ENCODE data around the gene NR3C2.

The NR3C2 gene

DNA sequence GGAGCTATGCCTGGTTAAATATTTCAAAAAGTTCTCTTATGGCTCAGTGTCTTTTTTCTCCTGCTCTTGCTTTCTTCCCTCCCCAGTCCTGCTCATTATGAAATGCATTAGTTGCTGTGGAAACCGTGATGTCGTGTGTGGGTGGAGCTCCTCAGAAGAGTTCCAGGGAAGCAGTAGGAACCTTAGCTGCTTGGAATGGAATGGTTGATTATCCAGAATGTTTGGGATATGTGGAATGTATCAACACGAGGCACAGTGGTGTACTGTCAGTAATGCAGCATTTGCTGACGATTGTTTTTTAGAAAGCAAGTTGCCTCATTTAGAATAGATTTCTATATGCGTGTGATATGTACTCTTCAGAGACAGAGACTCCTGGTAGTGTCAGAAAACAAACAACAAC, 377.1 kb downstream of the NR3C2 start:
- no peak for DNase-seq

DNA sequence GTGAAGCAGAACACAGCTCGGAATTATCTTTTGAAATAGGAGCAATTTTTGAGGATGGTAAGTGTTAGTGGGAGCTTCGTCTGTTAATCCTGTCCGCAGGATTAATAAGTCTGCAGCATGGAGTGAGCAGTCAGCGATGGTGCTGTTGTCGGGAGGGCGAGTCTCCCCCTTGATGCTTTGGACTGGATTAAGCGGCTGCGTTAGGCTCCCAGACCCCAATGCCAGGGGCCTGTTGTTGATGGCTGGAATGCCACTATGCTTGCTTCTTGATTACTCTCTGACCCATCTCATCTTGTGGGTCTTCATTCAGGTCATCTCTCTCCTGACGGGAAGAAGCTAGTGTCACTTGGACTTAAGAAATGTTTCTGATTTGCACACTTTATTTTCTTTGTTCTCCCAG, 377.8 kb downstream of the NR3C2 start:
- no peak for DNase-seq

DNA sequence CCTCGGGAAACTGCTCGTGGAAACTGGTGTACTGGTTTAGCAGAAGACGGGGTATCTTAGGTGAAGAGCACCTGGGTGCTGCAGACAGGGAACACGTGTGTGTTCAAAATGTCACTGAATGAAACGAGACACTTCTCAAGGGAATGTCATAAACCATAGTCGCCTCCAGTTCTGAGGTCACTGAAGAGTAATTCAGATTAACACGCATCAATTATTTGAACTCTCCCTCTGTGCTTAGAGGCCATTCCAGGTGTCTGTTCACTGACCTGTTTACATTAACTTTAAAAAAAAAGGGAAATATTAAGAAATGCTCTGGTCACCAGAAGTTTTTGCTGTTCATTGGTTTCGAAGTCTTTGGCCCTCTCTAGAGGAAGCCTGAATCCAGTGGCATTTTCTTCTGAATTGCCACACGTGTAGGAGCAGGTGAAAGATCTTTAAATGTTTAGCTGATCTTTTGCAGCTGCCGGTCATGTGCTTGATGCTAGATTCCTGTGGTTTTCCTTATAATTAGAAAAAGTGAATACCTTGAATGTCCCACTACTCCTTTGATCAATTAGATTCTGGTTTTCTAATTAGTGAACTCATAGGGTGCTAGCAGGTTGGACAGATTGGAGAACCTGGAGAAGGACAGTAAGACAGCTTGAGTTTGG, 379.8 kb downstream of the NR3C2 start:
- no peak for DNase-seq

DNA sequence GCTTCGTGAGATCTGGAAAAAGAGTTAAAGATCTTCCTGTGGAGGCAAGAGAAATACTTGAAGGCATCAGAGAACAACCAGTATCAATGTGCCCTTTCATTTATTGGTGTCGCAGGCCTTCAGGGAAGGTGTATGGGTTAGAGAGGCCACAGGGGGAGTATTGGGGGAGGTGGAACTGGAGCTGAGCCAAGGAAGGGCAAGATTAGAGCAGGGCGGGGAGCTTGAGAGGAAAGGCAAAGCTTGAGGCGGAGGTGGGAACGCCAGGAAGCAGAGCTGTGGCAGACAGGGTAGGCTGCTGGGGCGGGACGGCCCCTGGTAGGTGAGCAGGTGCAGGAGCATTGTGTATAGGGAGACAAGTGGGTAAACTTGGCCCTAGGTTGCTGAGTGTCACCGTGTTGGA, 380.4 kb downstream of the NR3C2 start:
- DNase-seq, result no peak

GRCh38 chr4:148061141-148061481, 381.1 kb downstream of the NR3C2 start:
- no peak for DNase-seq

GRCh38 chr4:148060264-148061140, 381.7 kb downstream of the NR3C2 start:
- peak; percentile 64 for DNase-seq

DNA sequence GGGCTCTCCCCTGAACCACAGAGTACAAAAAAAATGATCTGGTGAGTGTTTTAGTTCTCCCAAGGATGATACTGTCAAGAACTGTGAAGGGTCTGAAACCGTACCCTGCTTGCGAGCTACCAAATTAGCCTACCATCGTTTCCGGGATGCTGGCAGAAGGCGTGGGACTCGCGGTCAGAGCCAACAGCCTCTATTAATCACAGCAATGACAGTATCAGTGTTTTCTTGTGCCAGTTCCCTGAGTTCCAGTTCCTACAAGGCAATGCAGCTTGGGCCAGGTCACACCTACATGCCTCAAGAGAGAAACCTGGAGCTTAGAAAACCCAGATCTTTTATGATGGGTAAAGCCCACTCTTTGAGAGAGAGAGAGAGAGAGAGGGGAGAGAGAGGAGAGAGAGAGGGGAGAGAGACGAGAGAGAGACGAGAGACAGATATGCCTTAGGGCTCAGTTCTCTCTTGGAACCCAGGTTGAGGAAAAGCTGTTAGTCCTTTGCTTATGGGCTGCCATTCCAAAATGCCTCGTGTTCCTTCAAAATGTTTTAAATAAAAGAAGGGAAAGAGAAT, 382.5 kb downstream of the NR3C2 start:
- no peak for DNase-seq

- no peak for DNase-seq
These were observed 384.0 kb downstream of the NR3C2 start for GRCh38 chr4:148057984-148058859.

- DNase-seq, result no peak
These were observed 384.7 kb downstream of the NR3C2 start for GRCh38 chr4:148057516-148057915.

DNA sequence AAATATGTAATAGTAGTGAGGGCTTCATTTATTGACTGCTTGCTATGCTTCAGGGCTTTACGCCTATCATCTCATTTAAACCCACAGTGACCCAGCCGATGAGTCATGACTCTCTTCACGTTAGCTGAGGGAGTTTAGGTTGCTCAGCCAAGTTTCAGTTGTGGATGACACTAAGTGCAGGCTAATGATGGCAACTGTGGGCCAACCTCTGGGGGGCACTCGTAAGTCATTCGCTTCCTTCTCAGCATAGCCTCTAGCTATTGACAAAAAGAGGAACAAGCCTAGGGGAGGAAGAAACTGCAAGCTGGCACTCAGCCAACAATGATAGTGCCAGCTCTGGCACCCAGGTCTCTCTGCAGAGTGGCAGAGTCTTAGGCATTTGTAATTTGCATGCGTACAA, 385.3 kb downstream of the NR3C2 start:
- DNase-seq, result peak; percentile 33

- DNase-seq, result no peak
These were observed 386.4 kb downstream of the NR3C2 start for GRCh38 chr4:148055844-148056243.

DNA sequence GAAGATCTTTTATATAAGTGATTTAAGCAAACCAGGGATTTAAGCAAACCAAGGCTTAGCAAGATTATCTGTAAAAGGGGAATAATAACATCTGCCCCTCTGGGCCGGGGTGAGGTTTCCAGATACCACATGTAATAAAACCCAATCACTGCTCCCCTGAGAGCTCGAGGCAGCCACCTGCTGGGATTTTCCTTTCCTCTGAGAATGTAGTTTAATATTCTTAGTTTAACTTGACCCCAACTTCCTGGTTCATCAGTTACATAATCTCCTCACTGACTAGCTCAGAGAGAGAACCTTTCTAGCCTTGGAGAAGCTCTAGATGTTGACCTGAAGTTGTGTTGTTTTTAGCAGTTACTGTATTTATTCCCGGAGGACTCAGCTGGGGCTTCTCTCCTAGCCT, 387.9 kb downstream of the NR3C2 start:
- DNase-seq, result peak; percentile 9

- no peak for DNase-seq
These were observed 388.8 kb downstream of the NR3C2 start for GRCh38 chr4:148053298-148054003.

DNA sequence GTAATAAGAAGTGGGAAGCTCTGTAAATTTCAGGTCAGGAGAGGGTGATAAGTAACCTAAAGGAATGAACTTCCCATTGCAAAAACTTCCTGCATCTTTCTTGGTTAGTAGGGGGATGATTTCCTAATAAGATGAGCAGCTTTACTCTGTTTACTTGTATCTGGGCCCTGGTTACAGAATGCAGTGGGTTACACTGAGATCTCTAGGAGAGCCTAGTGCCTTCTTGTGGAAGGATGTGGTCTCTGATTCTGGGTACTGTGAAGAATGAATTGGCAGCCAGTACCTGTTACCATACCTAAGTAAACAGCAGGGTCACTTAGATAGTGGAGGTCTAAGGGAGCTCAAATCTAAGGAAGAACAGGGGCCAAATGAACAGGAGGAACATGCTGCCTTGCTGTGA, 389.8 kb downstream of the NR3C2 start:
- peak; percentile 73 for DNase-seq

- DNase-seq, result no peak
These were observed 390.8 kb downstream of the NR3C2 start for GRCh38 chr4:148051403-148051802.

- no peak for DNase-seq
These were observed 393.6 kb downstream of the NR3C2 start for GRCh38 chr4:148048598-148048997.

GRCh38 chr4:148044912-148045352, 397.3 kb downstream of the NR3C2 start:
- peak; percentile 14 for DNase-seq

- no peak for DNase-seq
These were observed 397.9 kb downstream of the NR3C2 start for GRCh38 chr4:148044089-148044911.

DNA sequence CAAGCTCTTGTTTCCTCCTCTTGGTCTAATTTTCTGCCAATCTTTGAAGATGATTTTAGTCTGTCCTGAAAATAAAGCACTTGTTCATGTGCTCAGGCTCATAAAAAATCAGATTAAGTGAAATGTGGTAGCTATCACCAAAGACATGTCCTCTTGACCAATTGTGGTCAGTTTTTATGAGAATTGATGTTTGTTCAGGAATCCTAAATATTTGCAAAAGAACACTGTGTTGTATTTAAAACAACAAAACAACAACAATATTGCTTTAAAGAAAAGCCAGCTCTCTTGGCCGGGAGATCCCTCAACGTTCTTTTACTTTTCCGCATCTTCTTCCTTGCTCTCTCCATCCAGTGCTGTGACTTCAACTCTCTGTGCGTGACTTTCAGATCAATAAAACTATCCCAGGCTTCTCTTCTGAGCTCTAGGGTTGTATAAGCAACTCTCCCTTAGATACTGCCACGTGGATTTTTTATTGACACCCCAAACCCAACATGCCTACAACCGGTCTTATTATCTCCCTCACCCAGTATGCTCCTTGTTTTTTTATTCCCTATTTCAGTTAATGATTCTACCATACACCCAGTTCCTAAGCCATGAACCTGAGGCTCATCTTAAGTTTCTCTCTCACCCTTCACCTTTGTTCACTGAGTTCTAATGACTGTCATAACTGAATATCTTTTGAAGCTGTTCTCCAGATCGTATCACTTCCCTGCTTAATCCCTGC, 400.4 kb downstream of the NR3C2 start:
- DNase-seq, result no peak

DNA sequence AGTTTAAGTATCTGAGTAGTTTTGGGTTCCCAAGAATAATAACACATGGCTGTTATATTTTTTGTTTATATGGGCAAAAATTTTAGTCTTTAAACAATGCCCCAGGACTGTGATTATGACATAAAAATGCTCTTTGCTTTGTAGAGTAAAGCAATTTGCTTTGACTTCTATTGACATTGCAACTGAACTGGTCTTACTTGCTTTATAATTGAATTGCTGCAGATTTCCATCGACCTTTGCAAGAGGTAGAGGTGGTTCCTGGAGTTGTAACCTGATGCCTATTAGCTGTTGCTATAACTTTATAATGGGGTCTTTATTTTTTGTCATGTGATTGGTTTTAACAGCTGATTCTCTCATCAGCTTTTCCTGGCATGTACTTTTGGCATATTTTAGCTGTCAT, 407.4 kb downstream of the NR3C2 start:
- no peak for DNase-seq

Measured in central memory CD4-positive, alpha-beta T cell (primary cell).